K562 (cell line): ENCODE data around the gene LDB2. TPM values are rescaled to one million over a fixed set of nuclear protein-coding genes. Genes with fewer than 3 reads are reported as not detected.

Experiments
- ATAC-seq: fragments of 200-7000 bp; cut with Tn5 transposase; 3 replicates; pipeline ENCODE4 v1.9.1; 2020; ENCODE audit warnings: moderate library complexity
- BruUV-seq: library from RNA; stranded (reverse); fragments of 400-500 nt; replicated peaks from 2 replicates; lab custom pipeline; 2021; lab: Mats Ljungman, UMichigan
- CTCF ChIA-PET: fragments of 300-600 bp; formaldehyde crosslinking; extraction: SDS; loops from one replicate; lab custom pipeline; 2021; ENCODE audit warnings: low intra/inter-chr PET ratio; lab: Yijun Ruan, JAX
- POLR2A ChIA-PET: fragments of 300-600, 350-650 bp; sonication (Branson Sonifier 250); formaldehyde crosslinking; extraction: SDS; loops from one replicate; lab custom pipeline; 2021; ENCODE audit warnings: antibody characterized with exemption, inconsistent platforms; lab: Yijun Ruan, JAX
- DNase-seq, 4 experiments: peaks; one replicate each; pipeline versions ENCODE4 v3.0.0 to v3.0.0-alpha.2; 2011 to 2018; ENCODE audit warnings: low spot score in 3 of 4, mixed read lengths in 3 of 4; ENCODE audit errors: extremely low read depth in 1 of 4
- FAIRE-seq: peaks from 2 replicates; lab custom pipeline; 2011; peaks lifted over from hg19 to GRCh38; lab: Jason Lieb, UNC
- H2AFZ ChIP-seq: 2 replicates; pipeline ENCODE4 v1.6.0; 2011; ENCODE audit warnings: low read depth, low read length, control low read depth, inconsistent platforms
- H3K27ac ChIP-seq: fragments of 200-600 bp; 3 replicates; pipeline ENCODE4 v1.8.0; 2011; ENCODE audit warnings: low read depth, mild to moderate bottlenecking, control low read depth, inconsistent platforms, low read length, moderate library complexity, mixed read lengths; ENCODE audit errors: extremely low read depth
- H3K27me3 ChIP-seq, 2 experiments: fragments of 300-600 bp in 1 of 2; 2 replicates in 1 of 2; 3 replicates in 1 of 2; pipeline versions ENCODE4 v1.6.0 to v1.8.0; 2011; ENCODE audit warnings: inconsistent platforms in 2 of 2, low read length in 2 of 2, mild to moderate bottlenecking in 1 of 2, mixed read lengths in 1 of 2, moderate library complexity in 1 of 2; ENCODE audit not compliant: control insufficient read depth in 2 of 2, insufficient read depth in 2 of 2
- H3K36me3 ChIP-seq: fragments of 300-600 bp; 3 replicates; pipeline ENCODE4 v1.8.0; 2011; ENCODE audit warnings: mild to moderate bottlenecking, low read length, inconsistent platforms; ENCODE audit not compliant: control insufficient read depth, insufficient read depth
- H3K4me1 ChIP-seq, 2 experiments: fragments of 200-600 bp in 1 of 2; replicated peaks in 1 of 2; 2 replicates in 1 of 2; 3 replicates in 1 of 2; pipeline versions ENCODE4 v1.5.1 to v1.8.0; 2011; ENCODE audit warnings: inconsistent platforms in 2 of 2, low read length in 2 of 2, mild to moderate bottlenecking in 1 of 2, mixed read lengths in 1 of 2, moderate library complexity in 1 of 2; ENCODE audit not compliant: control insufficient read depth in 2 of 2, insufficient read depth in 2 of 2
- H3K4me2 ChIP-seq: 2 replicates; pipeline ENCODE4 v1.6.1; 2011; ENCODE audit warnings: low read length, control low read depth, inconsistent platforms, mixed read lengths; ENCODE audit not compliant: insufficient read depth
- H3K4me3 ChIP-seq: fragments of 200-600 bp; sonication (generic), shearing (Covaris generic); 2 replicates; pipeline ENCODE4 v1.5.1; 2016; ENCODE audit warnings: control low read depth, inconsistent platforms
- H3K79me2 ChIP-seq: fragments of 200-600 bp; 3 replicates; pipeline ENCODE4 v1.8.0; 2011; ENCODE audit warnings: low read length, inconsistent platforms; ENCODE audit not compliant: control insufficient read depth, insufficient read depth
- H3K9ac ChIP-seq, 2 experiments: 2 replicates each; pipeline versions ENCODE4 v1.6.0 to v1.6.1; 2011; ENCODE audit warnings: low read depth in 2 of 2, low read length in 2 of 2, control low read depth in 1 of 2, inconsistent platforms in 1 of 2, mild to moderate bottlenecking in 1 of 2, mixed read lengths in 1 of 2; ENCODE audit not compliant: insufficient read depth in 1 of 2
- H3K9me1 ChIP-seq: one replicate; pipeline ENCODE4 v1.6.0; 2011; ENCODE audit warnings: inconsistent platforms, mild to moderate bottlenecking, low read length, moderate library complexity; ENCODE audit not compliant: control insufficient read depth, insufficient read depth
- H3K9me3 ChIP-seq: replicated peaks from 2 replicates; pipeline ENCODE4 v1.5.1; 2011; ENCODE audit warnings: low read depth, low read length, inconsistent platforms; ENCODE audit not compliant: control insufficient read depth, insufficient read depth
- H4K20me1 ChIP-seq: replicated peaks from 2 replicates; pipeline ENCODE4 v1.6.1; 2011; ENCODE audit warnings: low read length, inconsistent platforms, mixed read lengths; ENCODE audit not compliant: control insufficient read depth, insufficient read depth
- CREB3 ChIP-seq: fragments of 450-650 bp; conservative IDR thresholded peaks from 2 replicates; pipeline ENCODE4 v1.6.1; 2016; ENCODE audit warnings: missing genetic modification characterization, low read depth, mild to moderate bottlenecking, missing compliant biosample characterization, moderate library complexity
- CREB5 ChIP-seq: fragments of 250-450 bp; sonication (Bioruptor Pico); IDR thresholded peaks from 2 replicates; pipeline ENCODE4 v1.5.0; 2020; ENCODE audit warnings: mild to moderate bottlenecking
- MLX ChIP-seq, 2 experiments: fragments of 450-650 bp in 1 of 2; sonication (generic) in 1 of 2; formaldehyde crosslinking; conservative IDR thresholded peaks; 2 replicates each; pipeline versions ENCODE4 v1.4.0 to v1.8.1; 2020 to 2022; ENCODE audit warnings: mild to moderate bottlenecking in 1 of 2, missing genetic modification reagents in 1 of 2
- SPI1 ChIP-seq: IDR thresholded peaks from 2 replicates; pipeline ENCODE4 v1.6.1; 2011; ENCODE audit warnings: low read depth, low read length, control low read depth, borderline replicate concordance
- ZNF766 ChIP-seq: fragments of 200-800 bp; sonication (Bioruptor generic); conservative IDR thresholded peaks from 2 replicates; pipeline ENCODE4 v1.6.1; 2016; ENCODE audit warnings: missing genetic modification characterization, missing compliant biosample characterization
- WGBS: fragments of 100-300 bp; shearing (Covaris generic); methylation state at CpG from one replicate; pipeline ENCODE4 v1.1.6; 2016; ENCODE audit warnings: low coverage, mixed read lengths; ENCODE audit not compliant: insufficient coverage; ENCODE audit errors: missing lambda C conversion rate; 5-methylcytosine and 5-hydroxymethylcytosine counted together
- in situ Hi-C: fragments of 300-500 bp; cut with MboI; formaldehyde crosslinking; loops from 4 replicates; pipeline ENCODE4 v1.15.0; 2018; ENCODE audit warnings: inconsistent platforms, mixed read lengths
- intact Hi-C: fragments of 100-400 bp; cut with micrococcal nuclease; formaldehyde crosslinking; loops from 2 replicates; pipeline ENCODE4 v1.14.2; 2022
- polyA plus RNA-seq, 8 experiments: library from polyadenylated mRNA; depleted of rRNA in 4 of 8; stranded (reverse) in 5 of 8; unstranded in 3 of 8; fragments of >200 nt; fragmentation: Nextera tagmentation in 2 of 8; fragmentation: Illumina TruSeq in 1 of 8; extraction: Ambion mirVana in 2 of 8; extraction: Trizol in 1 of 8; gene quantifications; 2 replicates each; pipeline versions ENCODE4 v1.2.1 to v1.2.3, GENCODE V29; 2011 to 2014; ENCODE audit warnings: inconsistent platforms in 1 of 8, missing spikeins in 1 of 8
- total RNA-seq, 7 experiments: library from RNA; depleted of rRNA in 6 of 7; stranded (reverse); fragments of >200 nt in 6 of 7; fragmentation: Illumina TruSeq in 2 of 7; extraction: Trizol in 2 of 7; gene quantifications; 2 replicates each; pipeline versions ENCODE4 v1.2.1 to v1.2.3, GENCODE V29; 2011 to 2021; ENCODE audit warnings: low replicate concordance in 1 of 7

Gene LDB2
- total and polyA plus RNA-seq, 9 of the 15 experiments (the other 6 are each of a cell fraction or from before 2014, with no cell fraction given): 0.10 to 0.20 TPM; not detected in 7

DNA sequence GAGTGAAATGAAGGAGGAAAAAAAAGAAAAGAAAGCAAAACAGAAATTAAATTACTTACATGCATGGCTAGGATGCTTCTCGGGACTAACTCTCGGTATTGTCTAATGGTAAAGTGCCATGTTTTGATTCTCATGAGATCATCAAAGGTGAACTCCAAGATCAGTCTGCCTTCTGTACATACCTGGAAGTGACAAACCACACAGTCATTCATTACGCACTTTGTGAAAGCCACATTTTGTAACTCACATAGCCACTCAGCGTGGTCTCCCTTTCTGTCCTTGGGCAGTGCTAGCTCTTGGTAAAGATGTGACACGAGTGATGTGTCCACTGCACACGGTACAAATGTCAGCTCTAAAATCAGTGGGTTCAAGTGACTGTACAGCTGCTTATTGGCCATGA, 309.8 kb downstream of the LDB2 start:
- ATAC-seq: no peak
- DNase-seq: no peak
- Histone ChIP-seq H3K27ac (no peak overlapping the region), H3K4me1 (no peaks in the 10 kb centered on the region), H3K9ac (no peak overlapping the region), H3K36me3 (no peaks in the 10 kb centered on the region), H3K4me2 (no peak overlapping the region), H4K20me1 (no peaks in the 10 kb centered on the region), H3K9me1 (no peaks in the 10 kb centered on the region), H3K27me3 (no peaks in the 10 kb centered on the region), H3K79me2 (no peaks in the 10 kb centered on the region), H3K9me3 (no peaks in the 10 kb centered on the region), H2AFZ (no peak overlapping the region), H3K4me3 (no peak overlapping the region)
- in situ Hi-C loops: no loop called here
- POLR2A ChIA-PET: no interaction called here
- no peak for FAIRE-seq
- no TSS peak for BruUV-seq
- TF ChIP-seq CREB3 (tag): no peak
- TF ChIP-seq SPI1: no peak
- no peak for TF ChIP-seq ZNF766 (CRISPR knock-in tag)
- no peak for TF ChIP-seq MLX (CRISPR knock-in tag; conservative IDR thresholded peaks at IDR 0.05)
- TF ChIP-seq CREB5: no peak
- intact Hi-C loops: loop anchor here (10.0 kb wide), 1 partner anchor 564 kb away; no protein-coding TSS in a partner anchor
- CTCF ChIA-PET: no interaction called here
- WGBS: under 1% methylated on average over 6 of the region's 6 CpGs
